Measurements from ENCODE around the gene USP17L27. TPM values are rescaled to one million over a fixed set of nuclear protein-coding genes. Genes with fewer than 3 reads are reported as not detected.
"Not testable (repeated sequence)": the region's sequence is repeated elsewhere in the genome, so short reads cannot be mapped to it uniquely, and the experiment has no call there.

USP17L27 gene
- total RNA-seq (2014; rRNA removed; shearing (Covaris generic); ENCODE audit: low replicate concordance): not detected in 2 replicates

- DNase-seq (ENCODE audit: low read depth); in situ Hi-C loops (cut with HindIII; ENCODE audit: low pct_unique_long_range_greater_than_20kb, low sequenced_read_pairs): not testable (repeated sequence)
These were observed at the start of gene USP17L27 for GRCh38 chr4:9343848-9344247. Gene USP17L27 (plus strand): TSS chr4:9344148. CDS start chr4:9344148, 0 bp downstream.

DNA sequence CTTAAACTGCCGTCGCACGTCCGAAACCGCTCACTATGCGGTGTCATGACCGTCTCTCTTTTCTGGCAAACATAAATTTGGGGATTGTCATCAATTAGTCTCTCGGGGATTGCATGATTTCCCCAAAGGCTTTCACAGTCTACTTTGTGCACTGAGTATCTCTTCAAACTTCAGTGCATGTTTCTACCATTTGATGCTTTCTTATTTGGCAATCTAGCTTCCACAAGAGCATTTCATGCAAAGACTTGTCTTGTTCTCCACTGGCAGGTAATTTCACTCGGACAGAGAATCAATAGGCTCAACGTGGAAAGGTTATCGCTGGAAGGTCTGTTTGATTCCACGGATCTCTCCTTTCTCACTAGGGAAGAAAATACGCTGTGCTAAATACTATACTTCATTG, 19.8 kb upstream of the USP17L27 start:
- in situ Hi-C loops (cut with HindIII; ENCODE audit: low pct_unique_long_range_greater_than_20kb, low sequenced_read_pairs); DNase-seq (ENCODE audit: low read depth): not testable (repeated sequence)

- in situ Hi-C loops (cut with HindIII; ENCODE audit: low pct_unique_long_range_greater_than_20kb, low sequenced_read_pairs); DNase-seq (ENCODE audit: low read depth): not testable (repeated sequence)
These were observed 19.1 kb upstream of the USP17L27 start, which contains the start of gene USP17L24 for GRCh38 chr4:9324865-9325264. Gene USP17L24 (plus strand): TSS chr4:9325165. CDS start chr4:9325165, 0 bp downstream.

GRCh38 chr4:9329611-9330010, 14.3 kb upstream of the USP17L27 start, which contains the start of gene USP17L25:
Gene USP17L25 (plus strand): TSS chr4:9329911. CDS start chr4:9329911, 0 bp downstream.
- DNase-seq (ENCODE audit: low read depth); in situ Hi-C loops (cut with HindIII; ENCODE audit: low pct_unique_long_range_greater_than_20kb, low sequenced_read_pairs): not testable (repeated sequence)

DNA sequence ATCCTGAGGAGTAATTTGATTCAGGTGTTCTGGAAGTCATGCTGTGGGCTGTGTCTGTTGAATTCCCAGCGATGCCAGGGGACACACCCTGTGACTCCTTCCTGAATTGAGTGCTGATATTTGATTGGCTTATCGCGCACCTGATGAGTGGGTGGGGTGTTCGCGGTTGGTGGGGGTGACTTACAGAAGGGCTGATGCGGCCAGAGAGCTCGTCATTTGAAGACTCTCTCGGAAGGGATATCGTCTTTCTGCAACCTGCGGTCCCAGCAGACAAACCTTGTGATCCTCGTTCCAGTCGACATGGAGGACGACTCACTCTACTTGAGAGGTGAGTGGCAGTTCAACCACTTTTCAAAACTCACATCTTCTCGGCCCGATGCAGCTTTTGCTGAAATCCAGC, 9.6 kb upstream of the USP17L27 start, which contains the start of gene USP17L26:
Gene USP17L26, plus strand, starts transcription at position 301 of the 400 bp plus-strand sequence. Its CDS starts 0 bp downstream, at position 301.
- in situ Hi-C loops (cut with HindIII; ENCODE audit: low pct_unique_long_range_greater_than_20kb, low sequenced_read_pairs); DNase-seq (ENCODE audit: low read depth): not testable (repeated sequence)

DNA sequence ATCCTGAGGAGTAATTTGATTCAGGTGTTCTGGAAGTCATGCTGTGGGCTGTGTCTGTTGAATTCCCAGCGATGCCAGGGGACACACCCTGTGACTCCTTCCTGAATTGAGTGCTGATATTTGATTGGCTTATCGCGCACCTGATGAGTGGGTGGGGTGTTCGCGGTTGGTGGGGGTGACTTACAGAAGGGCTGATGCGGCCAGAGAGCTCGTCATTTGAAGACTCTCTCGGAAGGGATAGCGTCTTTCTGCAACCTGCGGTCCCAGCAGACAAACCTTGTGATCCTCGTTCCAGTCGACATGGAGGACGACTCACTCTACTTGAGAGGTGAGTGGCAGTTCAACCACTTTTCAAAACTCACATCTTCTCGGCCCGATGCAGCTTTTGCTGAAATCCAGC, 4.8 kb upstream of the USP17L27 start, which contains the start of gene USP17L5:
Gene USP17L5, plus strand, starts transcription at position 301 of the 400 bp plus-strand sequence. Its CDS starts 0 bp downstream, at position 301.
- DNase-seq (ENCODE audit: low read depth); in situ Hi-C loops (cut with HindIII; ENCODE audit: low pct_unique_long_range_greater_than_20kb, low sequenced_read_pairs): not testable (repeated sequence)

GRCh38 chr4:9348593-9348992, 4.6 kb downstream of the USP17L27 start, which contains the start of gene USP17L28:
Gene USP17L28 (plus strand): TSS chr4:9348893. CDS start chr4:9348893, 0 bp downstream.
- DNase-seq (ENCODE audit: low read depth); in situ Hi-C loops (cut with HindIII; ENCODE audit: low pct_unique_long_range_greater_than_20kb, low sequenced_read_pairs): not testable (repeated sequence)

- in situ Hi-C loops (cut with HindIII; ENCODE audit: low pct_unique_long_range_greater_than_20kb, low sequenced_read_pairs); DNase-seq (ENCODE audit: low read depth): not testable (repeated sequence)
These were observed 6.9 kb downstream of the USP17L27 start for GRCh38 chr4:9350866-9351265.

GRCh38 chr4:9353338-9353737, 9.4 kb downstream of the USP17L27 start, which contains the start of gene USP17L29:
Gene USP17L29 (plus strand): TSS chr4:9353638. CDS start chr4:9353638, 0 bp downstream.
- DNase-seq (ENCODE audit: low read depth); in situ Hi-C loops (cut with HindIII; ENCODE audit: low pct_unique_long_range_greater_than_20kb, low sequenced_read_pairs): not testable (repeated sequence)

DNA sequence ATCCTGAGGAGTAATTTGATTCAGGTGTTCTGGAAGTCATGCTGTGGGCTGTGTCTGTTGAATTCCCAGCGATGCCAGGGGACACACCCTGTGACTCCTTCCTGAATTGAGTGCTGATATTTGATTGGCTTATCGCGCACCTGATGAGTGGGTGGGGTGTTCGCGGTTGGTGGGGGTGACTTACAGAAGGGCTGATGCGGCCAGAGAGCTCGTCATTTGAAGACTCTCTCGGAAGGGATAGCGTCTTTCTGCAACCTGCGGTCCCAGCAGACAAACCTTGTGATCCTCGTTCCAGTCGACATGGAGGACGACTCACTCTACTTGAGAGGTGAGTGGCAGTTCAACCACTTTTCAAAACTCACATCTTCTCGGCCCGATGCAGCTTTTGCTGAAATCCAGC, 18.9 kb downstream of the USP17L27 start, which contains the start of gene USP17L30:
Gene USP17L30, plus strand, starts transcription at position 301 of the 400 bp plus-strand sequence. Its CDS starts 0 bp downstream, at position 301.
- in situ Hi-C loops (cut with HindIII; ENCODE audit: low pct_unique_long_range_greater_than_20kb, low sequenced_read_pairs); DNase-seq (ENCODE audit: low read depth): not testable (repeated sequence)

DNA sequence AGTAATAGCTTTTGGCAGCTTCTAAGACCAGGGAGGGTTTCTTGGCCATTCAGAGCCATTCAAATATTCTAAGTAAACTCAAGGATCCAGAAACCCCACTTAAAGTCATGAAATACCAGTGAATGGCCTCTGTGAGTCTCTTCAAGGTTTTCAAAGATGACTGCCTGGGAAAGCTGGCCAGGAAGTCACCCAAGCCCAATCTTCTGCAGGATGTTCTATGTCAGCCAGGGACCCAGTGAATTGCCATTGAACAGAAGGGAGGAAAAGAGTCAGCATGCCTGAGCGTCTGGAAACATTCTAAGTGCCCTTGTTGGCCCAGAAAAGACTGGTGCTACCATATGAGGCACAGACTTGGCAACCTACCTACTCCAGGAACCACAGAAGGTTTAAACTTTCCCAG, 35.9 kb downstream of the USP17L27 start:
- DNase-seq (ENCODE audit: low read depth); in situ Hi-C loops (cut with HindIII; ENCODE audit: low pct_unique_long_range_greater_than_20kb, low sequenced_read_pairs): not testable (repeated sequence)

DNA sequence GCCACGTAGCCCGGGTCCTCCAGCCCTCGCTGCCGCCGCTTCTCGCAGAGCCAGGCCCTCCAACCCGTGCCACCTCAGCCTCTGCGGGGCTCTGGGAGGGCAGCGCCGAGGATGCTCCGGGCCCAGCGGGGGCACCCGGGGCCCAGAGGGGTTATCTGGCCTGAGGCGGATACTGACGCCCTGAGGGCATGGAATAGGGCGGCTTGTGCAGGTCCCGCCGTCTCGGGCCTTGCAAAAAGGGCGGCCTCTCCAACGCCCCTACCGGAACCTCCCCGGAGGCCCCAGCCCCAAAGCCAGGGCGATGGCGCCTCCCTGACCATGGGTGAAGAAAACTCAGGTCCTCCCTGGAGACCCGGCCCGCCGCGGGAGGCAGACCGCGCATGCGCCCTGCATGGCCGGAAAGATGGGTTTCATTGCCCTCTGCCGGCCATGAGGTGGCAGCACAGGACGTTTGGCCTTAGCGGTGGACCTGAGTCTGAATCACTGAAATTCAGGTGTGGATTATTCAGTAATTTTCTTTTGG, 37.1 kb downstream of the USP17L27 start:
- in situ Hi-C loops (cut with HindIII; ENCODE audit: low pct_unique_long_range_greater_than_20kb, low sequenced_read_pairs): not testable (repeated sequence)
- peak; percentile 41 for DNase-seq (ENCODE audit: low read depth)

- DNase-seq (ENCODE audit: low read depth): no peak
- in situ Hi-C loops (cut with HindIII; ENCODE audit: low pct_unique_long_range_greater_than_20kb, low sequenced_read_pairs): no loop called here
These were observed 40.2 kb downstream of the USP17L27 start for GRCh38 chr4:9384126-9384525.

- DNase-seq (ENCODE audit: low read depth); in situ Hi-C loops (cut with HindIII; ENCODE audit: low pct_unique_long_range_greater_than_20kb, low sequenced_read_pairs): not testable (repeated sequence)
These were observed 45.1 kb downstream of the USP17L27 start for GRCh38 chr4:9389001-9389400.

Other genes starting within 250 kb of the USP17L27 start
- not detected in 2 replicates for gene FAM90A26, start 173.7 kb upstream of the USP17L27 start, total RNA-seq (2014; rRNA removed; shearing (Covaris generic); ENCODE audit: low replicate concordance)
- gene USP17L10, start 133.5 kb upstream of the USP17L27 start, total RNA-seq (2014; rRNA removed; shearing (Covaris generic); ENCODE audit: low replicate concordance): not detected in 2 replicates
- gene USP17L11, start 128.7 kb upstream of the USP17L27 start, total RNA-seq (2014; rRNA removed; shearing (Covaris generic); ENCODE audit: low replicate concordance): not detected in 2 replicates
- gene USP17L12, start 124.0 kb upstream of the USP17L27 start, total RNA-seq (2014; rRNA removed; shearing (Covaris generic); ENCODE audit: low replicate concordance): not detected in 2 replicates
- not detected in 2 replicates for gene USP17L13, start 119.3 kb upstream of the USP17L27 start, total RNA-seq (2014; rRNA removed; shearing (Covaris generic); ENCODE audit: low replicate concordance)
- gene USP17L15, start 109.8 kb upstream of the USP17L27 start, total RNA-seq (2014; rRNA removed; shearing (Covaris generic); ENCODE audit: low replicate concordance): not detected in 2 replicates
- gene USP17L17, start 100.3 kb upstream of the USP17L27 start, total RNA-seq (2014; rRNA removed; shearing (Covaris generic); ENCODE audit: low replicate concordance): not detected in 2 replicates
- gene USP17L18, start 95.5 kb upstream of the USP17L27 start, total RNA-seq (2014; rRNA removed; shearing (Covaris generic); ENCODE audit: low replicate concordance): not detected in 2 replicates
- gene USP17L19, start 90.8 kb upstream of the USP17L27 start, total RNA-seq (2014; rRNA removed; shearing (Covaris generic); ENCODE audit: low replicate concordance): not detected in 2 replicates
- not detected in 2 replicates for gene USP17L20, start 86.0 kb upstream of the USP17L27 start, total RNA-seq (2014; rRNA removed; shearing (Covaris generic); ENCODE audit: low replicate concordance)
- gene USP17L21, start 81.3 kb upstream of the USP17L27 start, total RNA-seq (2014; rRNA removed; shearing (Covaris generic); ENCODE audit: low replicate concordance): not detected in 2 replicates
- not detected in 2 replicates for gene USP17L22, start 76.5 kb upstream of the USP17L27 start, total RNA-seq (2014; rRNA removed; shearing (Covaris generic); ENCODE audit: low replicate concordance)
- gene USP17L24, start 19.0 kb upstream of the USP17L27 start, total RNA-seq (2014; rRNA removed; shearing (Covaris generic); ENCODE audit: low replicate concordance): not detected in 2 replicates
- gene USP17L25, start 14.2 kb upstream of the USP17L27 start, total RNA-seq (2014; rRNA removed; shearing (Covaris generic); ENCODE audit: low replicate concordance): not detected in 2 replicates
- not detected in 2 replicates for gene USP17L26, start 9.5 kb upstream of the USP17L27 start, total RNA-seq (2014; rRNA removed; shearing (Covaris generic); ENCODE audit: low replicate concordance)
- not detected in 2 replicates for gene USP17L5, start 4.7 kb upstream of the USP17L27 start, total RNA-seq (2014; rRNA removed; shearing (Covaris generic); ENCODE audit: low replicate concordance)
- not detected in 2 replicates for gene USP17L28, start 4.7 kb downstream of the USP17L27 start, total RNA-seq (2014; rRNA removed; shearing (Covaris generic); ENCODE audit: low replicate concordance)
- not detected in 2 replicates for gene USP17L29, start 9.5 kb downstream of the USP17L27 start, total RNA-seq (2014; rRNA removed; shearing (Covaris generic); ENCODE audit: low replicate concordance)
- not detected in 2 replicates for gene USP17L30, start 19.0 kb downstream of the USP17L27 start, total RNA-seq (2014; rRNA removed; shearing (Covaris generic); ENCODE audit: low replicate concordance)
- gene DEFB131A, start 100.3 kb downstream of the USP17L27 start, total RNA-seq (2014; rRNA removed; shearing (Covaris generic); ENCODE audit: low replicate concordance): not detected in 2 replicates

Data from Caki2 (cell line).